ENCODE results near the gene KCTD19.
A peak's percentile ranks its signal among the peaks of the same experiment; 100 is the strongest.

KCTD19 gene

GRCh38 chr16:67277294-67277998 is 49.1 kb downstream of the KCTD19 start:
- DNase-seq (ENCODE audit: extremely low read depth, low read depth), result peak; percentile 96
- TF ChIP-seq CTCF (IDR thresholded peaks at IDR 0.05; ENCODE audit: low read depth, low read length), result no peak

- DNase-seq (ENCODE audit: extremely low read depth, low read depth), result no peak
- TF ChIP-seq CTCF (IDR thresholded peaks at IDR 0.05; ENCODE audit: low read depth, low read length), result no peak
Measured at GRCh38 chr16:67275321-67275720, 51.2 kb downstream of the KCTD19 start.

- TF ChIP-seq CTCF (IDR thresholded peaks at IDR 0.05; ENCODE audit: low read depth, low read length), result no peak
Measured at GRCh38 chr16:67271446-67271845, 55.1 kb downstream of the KCTD19 start.

GRCh38 chr16:67270931-67271338 is 55.6 kb downstream of the KCTD19 start:
- TF ChIP-seq CTCF (IDR thresholded peaks at IDR 0.05; ENCODE audit: low read depth, low read length), result no peak

More at GRCh38 chr16:67271446-67271845, 55.1 kb downstream of the KCTD19 start:
- DNase-seq (ENCODE audit: extremely low read depth, low read depth), result no peak

GRCh38 chr16:67269766-67270165 is 56.8 kb downstream of the KCTD19 start:
- no peak for DNase-seq (ENCODE audit: extremely low read depth, low read depth)

More at GRCh38 chr16:67270931-67271338, 55.6 kb downstream of the KCTD19 start:
- DNase-seq (ENCODE audit: extremely low read depth, low read depth), result no peak

GRCh38 chr16:67268136-67268579 is 58.4 kb downstream of the KCTD19 start:
- DNase-seq (ENCODE audit: extremely low read depth, low read depth), result peak; percentile 92
- no peak for TF ChIP-seq CTCF (IDR thresholded peaks at IDR 0.05; ENCODE audit: low read depth, low read length)

More at GRCh38 chr16:67269766-67270165, 56.8 kb downstream of the KCTD19 start:
- no peak for TF ChIP-seq CTCF (IDR thresholded peaks at IDR 0.05; ENCODE audit: low read depth, low read length)

GRCh38 chr16:67265834-67266233 is 60.7 kb downstream of the KCTD19 start:
- no peak for TF ChIP-seq CTCF (IDR thresholded peaks at IDR 0.05; ENCODE audit: low read depth, low read length)
- no peak for DNase-seq (ENCODE audit: extremely low read depth, low read depth)
